Panc1 (cell line): Measurements from ENCODE around the gene PDCD4. TPM values are rescaled to one million over a fixed set of nuclear protein-coding genes. Genes with fewer than 3 reads are reported as not detected.

Source experiments
- ATAC-seq: fragments of 200-7000 bp; cut with Tn5 transposase; 2 replicates; pipeline ENCODE4 v1.9.1; 2020; ENCODE audit warnings: mild to moderate bottlenecking, moderate library complexity
- BruUV-seq: library from RNA; stranded (reverse); fragments of 400-500 nt; replicated peaks from 2 replicates; lab custom pipeline; 2021; lab: Mats Ljungman, UMichigan
- CTCF ChIA-PET: fragments of 300-600 bp; sonication (Branson Sonifier 250); formaldehyde crosslinking; loops from one replicate; lab custom pipeline; 2022; ENCODE audit warnings: antibody characterized with exemption; lab: Charles Lee
- POLR2A ChIA-PET: fragments of 300-600 bp; sonication (Branson Sonifier 250); formaldehyde crosslinking; loops from one replicate; lab custom pipeline; 2022; ENCODE audit warnings: antibody characterized with exemption; lab: Charles Lee
- DNase-seq: peaks from one replicate; pipeline ENCODE4 v3.0.0-alpha.2; 2010; ENCODE audit warnings: low read depth, low spot score
- H3K27ac ChIP-seq: 2 replicates; pipeline ENCODE4 v1.5.1; 2011; ENCODE audit warnings: mild to moderate bottlenecking, low read length, inconsistent platforms
- H3K27me3 ChIP-seq: fragments of 200-500 bp; sonication (Bioruptor generic); 2 replicates; pipeline ENCODE4 v1.6.0; 2014; ENCODE audit warnings: low read length, inconsistent platforms; ENCODE audit not compliant: control insufficient read depth, insufficient read depth
- H3K36me3 ChIP-seq: fragments of 200-500 bp; sonication (Bioruptor generic); 2 replicates; pipeline ENCODE4 v1.5.1; 2014; ENCODE audit warnings: inconsistent platforms, mild to moderate bottlenecking, low read length, moderate library complexity; ENCODE audit not compliant: control insufficient read depth, insufficient read depth
- H3K4me1 ChIP-seq: 2 replicates; pipeline ENCODE4 v1.5.1; 2011; ENCODE audit warnings: inconsistent platforms, mild to moderate bottlenecking, low read length, moderate library complexity; ENCODE audit not compliant: control insufficient read depth, insufficient read depth
- H3K4me3 ChIP-seq, 2 experiments: 2 replicates each; pipeline ENCODE4 v1.5.1; 2011 to 2012; ENCODE audit warnings: low read depth in 2 of 2, low read length in 2 of 2, mild to moderate bottlenecking in 2 of 2, inconsistent platforms in 1 of 2, moderate library complexity in 1 of 2
- H3K9me3 ChIP-seq: fragments of 200-500 bp; sonication (Bioruptor generic); 2 replicates; pipeline ENCODE4 v1.5.1; 2014; ENCODE audit warnings: low read depth, mild to moderate bottlenecking, inconsistent platforms, low read length, moderate library complexity; ENCODE audit not compliant: control insufficient read depth, insufficient read depth
- CTCF ChIP-seq: fragments of 450-650 bp; IDR thresholded peaks from 2 replicates; pipeline ENCODE4 v1.5.1; 2017; ENCODE audit warnings: mild to moderate bottlenecking
- POLR2AphosphoS5 ChIP-seq: IDR thresholded peaks from 2 replicates; pipeline ENCODE4 v1.6.1; 2012; ENCODE audit warnings: mild to moderate bottlenecking, low read depth, low read length, moderate library complexity
- REST ChIP-seq, 2 experiments: IDR thresholded peaks; 2 replicates each; pipeline ENCODE4 v1.6.1; 2011 to 2012; ENCODE audit warnings: low read depth in 2 of 2, control low read depth in 1 of 2, low read length in 1 of 2, mild to moderate bottlenecking in 1 of 2, moderate library complexity in 1 of 2; ENCODE audit not compliant: insufficient read depth in 1 of 2
- SIN3A ChIP-seq: IDR thresholded peaks from 2 replicates; pipeline ENCODE4 v1.6.1; 2012; ENCODE audit warnings: low read depth, mild to moderate bottlenecking, low read length, moderate library complexity, borderline replicate concordance; ENCODE audit not compliant: insufficient read depth
- TCF7L2 ChIP-seq: IDR thresholded peaks from 2 replicates; pipeline ENCODE4 v1.6.1; 2011; ENCODE audit warnings: mild to moderate bottlenecking, low read depth, low read length, inconsistent platforms
- in situ Hi-C: cut with HindIII; loops from 2 replicates; pipeline ENCODE4 v1.10.0; 2016; ENCODE audit warnings: low sequenced_read_pairs, low pct_unique_long_range_greater_than_20kb
- intact Hi-C: fragments of 100-400 bp; cut with micrococcal nuclease; formaldehyde crosslinking; loops from one replicate; pipeline ENCODE4 v1.10.0; 2022; ENCODE audit not compliant: unreplicated experiment
- total RNA-seq: library from RNA; stranded (reverse); gene quantifications from one replicate; pipeline ENCODE4 v1.2.1, GENCODE V29; 2021; ENCODE audit not compliant: unreplicated experiment

The PDCD4 gene
- total RNA-seq, 1 experiment from 2014 or later = 33.6 TPM

- POLR2A ChIA-PET = no interaction called here
- CTCF ChIA-PET = interaction anchor here (0.6 to 1.5 kb wide), 2 partner anchors 54 to 1279 kb away, joined by 3 to 5 read pairs; no protein-coding TSS in a partner anchor
- intact Hi-C loops = no loop called here
- H3K9me3 ChIP-seq = no peaks in the 10 kb centered on the region
- in situ Hi-C loops = no loop called here
- no peaks in the 10 kb centered on the region for H3K27me3 ChIP-seq
- H3K4me1 ChIP-seq = no peaks in the 10 kb centered on the region
- H3K4me3 ChIP-seq = no peak overlapping the region
- ATAC-seq (peak; percentile 37; the same call in 1 of the 2 replicates), DNase-seq (no peak)
- BruUV-seq = no TSS peak
- H3K27ac ChIP-seq = no peak overlapping the region
- H3K36me3 ChIP-seq = no peaks in the 10 kb centered on the region
- TF ChIP-seq CTCF (no peak), TCF7L2 (peak; percentile 95)
Observed at GRCh38 chr10:110858297-110858934, 13.3 kb upstream of the PDCD4 start.

GRCh38 chr10:110859206-110859972 lies 12.3 kb upstream of the PDCD4 start:
- TF ChIP-seq TCF7L2 (no peak), SIN3A (no peak), CTCF (no peak), REST (IDR thresholded peaks at IDR 0.05; ENCODE audit: insufficient read depth in 1 of 2, low read depth in 2 of 2, low read length in 1 of 2) (no peak), POLR2AphosphoS5 (no peak)
- Histone ChIP-seq H3K27ac (peak overlapping the region; percentile 56; the same call in 1 of the 2 replicates), H3K9me3 (no peaks in the 10 kb centered on the region), H3K36me3 (no peaks in the 10 kb centered on the region), H3K4me3 (no peak overlapping the region), H3K4me1 (no peaks in the 10 kb centered on the region; the same call in 1 of the 2 replicates), H3K27me3 (no peaks in the 10 kb centered on the region)
- CTCF ChIA-PET = interaction anchor here (0.6 to 1.5 kb wide), 2 partner anchors 55 to 1278 kb away, joined by 3 to 5 read pairs; no protein-coding TSS in a partner anchor
- DNase-seq (no peak), ATAC-seq (no peak)
- intact Hi-C loops (no loop called here), in situ Hi-C loops (no loop called here)
- POLR2A ChIA-PET = no interaction called here
- BruUV-seq = no TSS peak
